ENCODE results near the gene GAS2L2. TPM values are rescaled to one million over a fixed set of nuclear protein-coding genes. Genes with fewer than 3 reads are reported as not detected.

Gene GAS2L2
- total RNA-seq, result not detected in 2 replicates

- Mint-ChIP-seq H3K27me3 (peaks cover 39% of the 10 kb centered on the region), H3K36me3 (ENCODE audit: low read depth) (no peaks in the 10 kb centered on the region), H3K4me1 (peaks cover 11% of the 10 kb centered on the region), H3K4me3 (no peak within 1 kb of the TSS), H3K9me3 (no peaks in the 10 kb centered on the region), H3K27ac (no peak within 1 kb of the TSS)
- ChIA-PET POLR2A (no interaction called here), CTCF (interaction anchor here (1.0 kb wide), 1 partner anchor 11 kb away, joined by 5 read pairs; no protein-coding TSS in a partner anchor)
- DNase-seq, result no peak
- TF ChIP-seq CTCF (IDR thresholded peaks at IDR 0.05), result no peak
- intact Hi-C loops (cut with micrococcal nuclease), result no loop called here
- no peak for ATAC-seq (ENCODE audit: low read depth)
Observed at GRCh38 chr17:35752945-35753764, at the start of gene GAS2L2. Gene GAS2L2 (minus strand): TSS chr17:35753239. CDS start chr17:35752850, 389 bp downstream.

- no peak for TF ChIP-seq CTCF (IDR thresholded peaks at IDR 0.05)
- CTCF ChIA-PET, result interaction anchor here (0.9 to 1.4 kb wide), 2 partner anchors 9 to 38 kb away, joined by 3 to 15 read pairs; no protein-coding TSS in a partner anchor
- POLR2A ChIA-PET, result interaction anchor here (1.1 to 1.4 kb wide), 3 partner anchors 8 to 223 kb away, joined by 3 to 15 read pairs (median 5); partner anchors contain the start of genes PEX12 and TAF15
- H3K4me3 Mint-ChIP-seq, result peak overlapping the region; percentile 42
- ATAC-seq (ENCODE audit: low read depth) (peak; percentile 63), DNase-seq (peak; percentile 33)
- H3K9me3 Mint-ChIP-seq, result no peaks in the 10 kb centered on the region
- H3K27ac Mint-ChIP-seq, result peak overlapping the region; percentile 89
- H3K36me3 Mint-ChIP-seq (ENCODE audit: low read depth), result no peaks in the 10 kb centered on the region
- intact Hi-C loops (cut with micrococcal nuclease), result loop anchor here (10.0 kb wide), 1 partner anchor 187 kb away; no protein-coding TSS in a partner anchor
- peaks cover 24% of the 10 kb centered on the region for H3K4me1 Mint-ChIP-seq
- H3K27me3 Mint-ChIP-seq, result peaks cover 2% of the 10 kb centered on the region
Observed at GRCh38 chr17:35801583-35802224, 48.7 kb upstream of the GAS2L2 start.

- POLR2A ChIA-PET, result no interaction called here
- Mint-ChIP-seq H3K9me3 (no peaks in the 10 kb centered on the region), H3K27me3 (peaks cover 10% of the 10 kb centered on the region), H3K4me1 (peaks cover 34% of the 10 kb centered on the region), H3K27ac (peak overlapping the region; percentile 32), H3K36me3 (ENCODE audit: low read depth) (no peaks in the 10 kb centered on the region), H3K4me3 (no peak overlapping the region)
- no peak for DNase-seq
- ATAC-seq (ENCODE audit: low read depth), result no peak
- no peak for TF ChIP-seq CTCF (IDR thresholded peaks at IDR 0.05)
- CTCF ChIA-PET, result interaction anchor here (1.3 to 2.0 kb wide), 2 partner anchors 9 to 36 kb away, joined by 3 to 12 read pairs; partner anchors contain the start of gene TAF15
- intact Hi-C loops (cut with micrococcal nuclease), result loop anchor here (10.0 kb wide), 1 partner anchor 185 kb away; no protein-coding TSS in a partner anchor
Observed at GRCh38 chr17:35799942-35800341, 46.9 kb upstream of the GAS2L2 start.

GRCh38 chr17:35797918-35798317 is 44.9 kb upstream of the GAS2L2 start:
- no peaks in the 10 kb centered on the region for H3K36me3 Mint-ChIP-seq (ENCODE audit: low read depth)
- no peak overlapping the region for H3K27ac Mint-ChIP-seq
- H3K4me1 Mint-ChIP-seq, result peaks cover 36% of the 10 kb centered on the region
- no peak for ATAC-seq (ENCODE audit: low read depth)
- no peak for TF ChIP-seq CTCF (IDR thresholded peaks at IDR 0.05)
- ChIA-PET POLR2A (no interaction called here), CTCF (interaction anchor here (3.3 to 5.5 kb wide), 2 partner anchors 11 to 34 kb away, joined by 18 to 21 read pairs; partner anchors contain the start of gene TAF15)
- H3K27me3 Mint-ChIP-seq, result peaks cover 24% of the 10 kb centered on the region
- H3K4me3 Mint-ChIP-seq, result no peak overlapping the region
- H3K9me3 Mint-ChIP-seq, result no peaks in the 10 kb centered on the region
- intact Hi-C loops (cut with micrococcal nuclease), result no loop called here
- no peak for DNase-seq
